ENCODE results near the gene TRIM39. TPM values are rescaled to one million over a fixed set of nuclear protein-coding genes. Genes with fewer than 3 reads are reported as not detected.

The TRIM39 gene
- total RNA-seq, 1 donor from 2014 or later: 7.7 TPM

DNA sequence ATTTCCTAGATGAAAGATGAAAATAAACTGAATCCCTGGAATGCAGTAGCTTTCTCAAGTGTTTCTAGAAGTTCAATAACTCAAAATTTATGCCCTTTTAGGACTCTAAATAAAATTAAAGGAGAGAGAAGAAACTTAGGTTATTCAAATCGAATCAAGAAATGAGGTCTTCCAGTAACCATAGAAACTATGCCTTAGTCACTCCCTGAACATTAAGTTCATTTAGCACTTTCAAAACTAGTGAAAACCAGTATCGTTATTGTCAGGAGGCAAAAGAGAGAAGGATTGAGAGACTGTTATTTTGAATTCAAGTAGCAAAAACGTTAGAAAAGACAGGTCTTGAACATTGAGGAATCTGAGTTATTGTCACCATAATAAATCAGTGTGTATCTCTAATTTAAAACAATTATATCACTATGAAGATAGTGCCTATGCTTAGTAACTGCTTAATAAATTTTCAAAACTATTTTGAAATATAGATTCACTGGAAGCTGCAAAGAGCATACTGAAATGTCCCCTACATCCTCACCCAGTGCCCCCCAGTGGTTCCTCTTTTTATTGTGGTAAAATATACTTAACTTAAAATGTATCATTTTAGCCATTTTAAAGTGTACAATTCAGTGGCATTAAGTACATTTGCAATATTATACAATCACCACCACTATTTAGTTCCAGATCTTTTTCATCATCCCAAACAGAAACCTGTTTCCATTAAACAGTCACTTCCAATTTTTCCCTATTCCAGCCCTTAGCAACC is 22.9 kb downstream of the TRIM39 start:
- Histone ChIP-seq H3K27me3 (ENCODE audit: low read depth) (no peaks in the 10 kb centered on the region), H3K9me3 (replicated peaks) (no peaks in the 10 kb centered on the region), H3K36me3 (peaks cover 15% of the 10 kb centered on the region), H3K27ac (replicated peaks) (no peak overlapping the region), H3K4me3 (no peak overlapping the region), H3K4me1 (peaks cover 18% of the 10 kb centered on the region)
- intact Hi-C loops (cut with micrococcal nuclease): no loop called here
- TF ChIP-seq, protein P1, sequence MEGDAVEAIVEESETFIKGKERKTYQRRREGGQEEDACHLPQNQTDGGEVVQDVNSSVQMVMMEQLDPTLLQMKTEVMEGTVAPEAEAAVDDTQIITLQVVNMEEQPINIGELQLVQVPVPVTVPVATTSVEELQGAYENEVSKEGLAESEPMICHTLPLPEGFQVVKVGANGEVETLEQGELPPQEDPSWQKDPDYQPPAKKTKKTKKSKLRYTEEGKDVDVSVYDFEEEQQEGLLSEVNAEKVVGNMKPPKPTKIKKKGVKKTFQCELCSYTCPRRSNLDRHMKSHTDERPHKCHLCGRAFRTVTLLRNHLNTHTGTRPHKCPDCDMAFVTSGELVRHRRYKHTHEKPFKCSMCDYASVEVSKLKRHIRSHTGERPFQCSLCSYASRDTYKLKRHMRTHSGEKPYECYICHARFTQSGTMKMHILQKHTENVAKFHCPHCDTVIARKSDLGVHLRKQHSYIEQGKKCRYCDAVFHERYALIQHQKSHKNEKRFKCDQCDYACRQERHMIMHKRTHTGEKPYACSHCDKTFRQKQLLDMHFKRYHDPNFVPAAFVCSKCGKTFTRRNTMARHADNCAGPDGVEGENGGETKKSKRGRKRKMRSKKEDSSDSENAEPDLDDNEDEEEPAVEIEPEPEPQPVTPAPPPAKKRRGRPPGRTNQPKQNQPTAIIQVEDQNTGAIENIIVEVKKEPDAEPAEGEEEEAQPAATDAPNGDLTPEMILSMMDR (IDR thresholded peaks at IDR 0.05; ENCODE audit: borderline replicate concordance): no peak
- DNase-seq: no peak

DNA sequence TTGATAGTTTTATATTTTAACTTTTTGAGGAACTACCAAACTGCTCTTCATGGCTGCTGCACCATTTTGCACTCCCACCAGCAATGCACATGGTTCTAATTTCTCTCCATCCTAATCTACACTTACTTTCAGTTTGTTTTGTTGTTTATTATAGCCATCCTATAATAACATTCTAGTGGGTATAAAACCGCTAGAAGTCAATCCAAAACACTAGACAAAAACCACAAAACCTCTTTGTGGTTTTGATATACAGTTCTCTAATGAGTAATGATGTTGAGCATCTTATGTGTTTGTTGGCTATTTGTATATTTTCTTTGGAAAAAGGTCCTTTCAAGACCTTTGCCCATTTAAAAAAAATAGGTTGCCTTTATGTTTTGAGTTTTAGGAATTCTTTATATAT is 23.8 kb downstream of the TRIM39 start:
- intact Hi-C loops (cut with micrococcal nuclease): no loop called here
- Histone ChIP-seq H3K27me3 (ENCODE audit: low read depth) (no peaks in the 10 kb centered on the region), H3K9me3 (replicated peaks) (no peaks in the 10 kb centered on the region), H3K36me3 (peaks cover 15% of the 10 kb centered on the region), H3K4me1 (peaks cover 10% of the 10 kb centered on the region), H3K4me3 (no peak overlapping the region), H3K27ac (replicated peaks) (no peak overlapping the region)
- DNase-seq: no peak
- TF ChIP-seq, protein P1 (IDR thresholded peaks at IDR 0.05; ENCODE audit: borderline replicate concordance): no peak

DNA sequence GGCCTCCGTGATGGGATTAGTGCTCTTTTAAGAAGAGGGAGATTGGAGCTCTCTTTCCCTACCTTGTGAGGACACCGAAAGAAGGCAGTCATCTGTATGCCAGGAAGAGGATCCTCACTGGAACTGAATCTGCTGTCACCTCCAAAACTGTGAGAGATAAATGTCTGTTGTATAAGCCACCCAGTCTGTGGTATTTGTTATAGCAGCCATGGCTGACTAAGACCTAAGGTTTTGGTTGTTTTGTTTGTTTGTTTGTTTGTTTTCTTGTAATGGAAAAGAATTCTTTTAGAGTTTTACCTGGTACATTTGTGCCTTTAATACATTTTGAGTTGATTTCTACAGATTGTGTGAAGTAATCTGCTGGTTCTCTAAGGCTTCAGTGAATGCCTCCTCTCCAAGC is 25.8 kb downstream of the TRIM39 start:
- H3K27me3 ChIP-seq (ENCODE audit: low read depth): peaks cover 14% of the 10 kb centered on the region
- intact Hi-C loops (cut with micrococcal nuclease): no loop called here

DNA sequence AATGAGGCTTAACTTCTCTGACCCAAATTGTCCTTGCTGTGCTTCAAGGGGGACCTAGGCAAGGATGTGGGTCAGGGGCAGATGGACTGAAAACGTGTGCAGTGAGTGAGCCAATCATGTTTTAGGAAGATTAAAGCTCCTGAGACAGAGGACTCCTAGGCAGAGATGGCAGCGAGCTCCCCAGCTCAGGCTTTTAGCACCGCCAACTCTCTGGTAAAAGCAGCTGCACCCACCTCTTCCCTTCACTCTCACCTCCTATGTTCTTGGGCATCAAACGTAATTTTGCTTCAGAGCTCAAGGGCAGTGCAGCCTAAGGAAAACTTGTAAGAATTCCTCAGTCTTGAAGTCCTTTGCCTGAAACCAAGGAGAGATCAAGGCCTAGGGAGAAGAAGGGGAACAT is 28.6 kb downstream of the TRIM39 start:
- H3K27me3 ChIP-seq (ENCODE audit: low read depth): peaks cover 41% of the 10 kb centered on the region
- no peaks in the 10 kb centered on the region for H3K36me3 ChIP-seq
- intact Hi-C loops (cut with micrococcal nuclease): no loop called here
- DNase-seq: no peak
- no peaks in the 10 kb centered on the region for H3K9me3 ChIP-seq (replicated peaks)
- H3K4me3 ChIP-seq: no peak overlapping the region
- H3K27ac ChIP-seq (replicated peaks): no peak overlapping the region
- peaks cover 5% of the 10 kb centered on the region for H3K4me1 ChIP-seq
- TF ChIP-seq, protein P1 (IDR thresholded peaks at IDR 0.05; ENCODE audit: borderline replicate concordance): no peak

More for the DNA sequence above, 25.8 kb downstream of the TRIM39 start:
- DNase-seq: no peak
- H3K27ac ChIP-seq (replicated peaks): no peak overlapping the region
- no peaks in the 10 kb centered on the region for H3K4me1 ChIP-seq
- H3K9me3 ChIP-seq (replicated peaks): no peaks in the 10 kb centered on the region
- H3K4me3 ChIP-seq: no peak overlapping the region
- TF ChIP-seq, protein P1 (IDR thresholded peaks at IDR 0.05; ENCODE audit: borderline replicate concordance): no peak
- H3K36me3 ChIP-seq: peaks cover 2% of the 10 kb centered on the region

DNA sequence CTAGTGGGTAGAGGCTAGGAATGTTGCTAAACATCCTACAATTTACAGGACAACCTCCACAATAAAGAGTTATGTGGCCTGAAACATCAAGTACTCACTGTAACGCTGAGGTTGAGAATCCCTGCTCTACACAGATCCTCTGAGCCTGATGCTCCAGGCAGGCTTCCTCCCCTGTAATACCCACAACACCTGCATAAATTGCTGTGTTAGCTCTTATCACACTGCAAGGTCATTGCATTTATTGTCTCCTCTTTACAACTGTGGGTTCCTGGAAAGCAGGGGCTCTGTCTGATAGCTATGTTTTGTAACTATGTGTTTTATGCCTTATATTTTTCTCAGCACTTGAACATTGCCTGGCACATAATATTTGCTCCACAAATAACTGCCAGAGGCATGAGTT is 29.8 kb downstream of the TRIM39 start:
- intact Hi-C loops (cut with micrococcal nuclease): no loop called here
- no peak overlapping the region for H3K4me3 ChIP-seq

More for the DNA sequence above, 29.8 kb downstream of the TRIM39 start:
- Histone ChIP-seq H3K36me3 (no peaks in the 10 kb centered on the region), H3K27ac (replicated peaks) (no peak overlapping the region), H3K27me3 (ENCODE audit: low read depth) (peaks cover 53% of the 10 kb centered on the region), H3K9me3 (replicated peaks) (no peaks in the 10 kb centered on the region), H3K4me1 (peaks cover 5% of the 10 kb centered on the region)
- DNase-seq: no peak
- TF ChIP-seq, protein P1 (IDR thresholded peaks at IDR 0.05; ENCODE audit: borderline replicate concordance): no peak

All from left ventricle myocardium inferior (tissue), 1 donor.